Measurements from ENCODE around the gene SORCS1. TPM values are rescaled to one million over a fixed set of nuclear protein-coding genes. Genes with fewer than 3 reads are reported as not detected.

Gene SORCS1
- total RNA-seq, 6 experiments from 2014 or later, result 0.04 to 0.16 (median 0.09) TPM; not detected in 2

- ATAC-seq, result no peak
- intact Hi-C loops (cut with DNase I), result no loop called here
- DNase-seq, result no peak
- H3K4me3 ChIP-seq, result no peak overlapping the region
- H3K9me3 ChIP-seq, result no peaks in the 10 kb centered on the region
- H3K27ac ChIP-seq, result no peak overlapping the region
- no peaks in the 10 kb centered on the region for H3K36me3 ChIP-seq
- H3K27me3 ChIP-seq, result no peaks in the 10 kb centered on the region
- H3K4me1 ChIP-seq, result no peaks in the 10 kb centered on the region
- TF ChIP-seq CTCF (IDR thresholded peaks at IDR 0.05) (no peak), POLR2A (IDR thresholded peaks at IDR 0.05) (no peak)
Observed at GRCh38 chr10:106592396-106592795, 572.1 kb downstream of the SORCS1 start.

- no peaks in the 10 kb centered on the region for H3K4me1 ChIP-seq
- no peaks in the 10 kb centered on the region for H3K27me3 ChIP-seq
- no peak for DNase-seq
- no peak for ATAC-seq
- 14% methylated on average over 2 of the region's 2 CpGs for WGBS (ENCODE audit: insufficient coverage, low coverage, low lambda C conversion rate, missing lambda C conversion rate)
- H3K9me3 ChIP-seq, result no peaks in the 10 kb centered on the region
- intact Hi-C loops (cut with DNase I), result no loop called here
- no peaks in the 10 kb centered on the region for H3K36me3 ChIP-seq
- no peak overlapping the region for H3K4me3 ChIP-seq
- TF ChIP-seq POLR2A (IDR thresholded peaks at IDR 0.05) (no peak), CTCF (IDR thresholded peaks at IDR 0.05) (no peak)
- no peak overlapping the region for H3K27ac ChIP-seq
Observed at GRCh38 chr10:106582291-106582690, 582.2 kb downstream of the SORCS1 start.

- Histone ChIP-seq H3K27ac (no peak overlapping the region), H3K9me3 (no peaks in the 10 kb centered on the region), H3K36me3 (no peaks in the 10 kb centered on the region), H3K27me3 (no peaks in the 10 kb centered on the region), H3K4me1 (no peaks in the 10 kb centered on the region), H3K4me3 (no peak overlapping the region)
- TF ChIP-seq CTCF (IDR thresholded peaks at IDR 0.05), result no peak
- TF ChIP-seq POLR2A (IDR thresholded peaks at IDR 0.05), result no peak
- ATAC-seq (no peak), DNase-seq (no peak)
- WGBS (ENCODE audit: insufficient coverage, low coverage, low lambda C conversion rate, missing lambda C conversion rate), result 50% methylated on average over 2 of the region's 2 CpGs
- intact Hi-C loops (cut with DNase I), result no loop called here
Observed at GRCh38 chr10:106577756-106578155, 586.8 kb downstream of the SORCS1 start.

GRCh38 chr10:106577266-106577665, 587.2 kb downstream of the SORCS1 start:
- Histone ChIP-seq H3K4me3 (no peak overlapping the region), H3K9me3 (no peaks in the 10 kb centered on the region), H3K27me3 (no peaks in the 10 kb centered on the region), H3K36me3 (no peaks in the 10 kb centered on the region), H3K27ac (no peak overlapping the region), H3K4me1 (no peaks in the 10 kb centered on the region)
- intact Hi-C loops (cut with DNase I), result no loop called here
- ATAC-seq (no peak), DNase-seq (no peak)
- 47% methylated on average over 9 of the region's 9 CpGs for WGBS (ENCODE audit: insufficient coverage, low coverage, low lambda C conversion rate, missing lambda C conversion rate)
- TF ChIP-seq CTCF (IDR thresholded peaks at IDR 0.05), result no peak
- TF ChIP-seq POLR2A (IDR thresholded peaks at IDR 0.05), result no peak

- WGBS (ENCODE audit: insufficient coverage, low coverage, low lambda C conversion rate, missing lambda C conversion rate), result 45% methylated on average over 3 of the region's 4 CpGs
- Histone ChIP-seq H3K27ac (no peak overlapping the region), H3K9me3 (no peaks in the 10 kb centered on the region), H3K4me1 (no peaks in the 10 kb centered on the region), H3K36me3 (no peaks in the 10 kb centered on the region), H3K4me3 (no peak overlapping the region), H3K27me3 (no peaks in the 10 kb centered on the region)
- intact Hi-C loops (cut with DNase I), result no loop called here
- TF ChIP-seq POLR2A (IDR thresholded peaks at IDR 0.05) (no peak), CTCF (IDR thresholded peaks at IDR 0.05) (no peak)
- no peak for DNase-seq
- ATAC-seq, result no peak
Observed at GRCh38 chr10:106576534-106576933, 588.0 kb downstream of the SORCS1 start.

Data from right lobe of liver (tissue), 6 donors.